ENCODE measurements around the gene VIP. TPM values are rescaled to one million over a fixed set of nuclear protein-coding genes. Genes with fewer than 3 reads are reported as not detected.
"Not testable (repeated sequence)": the region's sequence is repeated elsewhere in the genome, so short reads cannot be mapped to it uniquely, and the experiment has no call there.

The VIP gene
- 0.06 TPM in 1 of 2 replicates, not detected in the other for polyA plus RNA-seq (2011; rRNA removed)
- polyA minus RNA-seq (2011; rRNA and poly(A)+ RNA removed), result not detected in 2 replicates

GRCh38 chr6:152750694-152751093, at the start of gene VIP:
Gene VIP, plus strand, starts transcription at chr6:152750797. Its CDS starts 1,381 bp downstream, at chr6:152752178.
- POLR2A ChIA-PET, result no interaction called here
- no peak within 1 kb of the TSS for H3K4me3 ChIP-seq (ENCODE audit: low read depth, low read length)
- no peak for DNase-seq (ENCODE audit: low read depth)
- H3K36me3 ChIP-seq (ENCODE audit: control insufficient read depth, insufficient read depth, low read length), result no peaks in the 10 kb centered on the region
- no peaks in the 10 kb centered on the region for H3K27me3 ChIP-seq (ENCODE audit: control insufficient read depth, insufficient read depth, low read length)
- CTCF ChIA-PET, result interaction anchor here (0.7 kb wide), 1 partner anchor 19 kb away, joined by 3 read pairs; no protein-coding TSS in a partner anchor
- TF ChIP-seq CTCF (IDR thresholded peaks at IDR 0.05; ENCODE audit: insufficient read depth, low read depth, low read length), result no peak

- ChIA-PET CTCF (interaction anchor here (0.9 to 1.9 kb wide), 3 partner anchors 12 to 149 kb away, joined by 3 to 4 read pairs (median 4); no protein-coding TSS in a partner anchor), POLR2A (no interaction called here)
- H3K4me3 ChIP-seq (ENCODE audit: low read depth, low read length), result no peak overlapping the region
- no peaks in the 10 kb centered on the region for H3K36me3 ChIP-seq (ENCODE audit: control insufficient read depth, insufficient read depth, low read length)
- DNase-seq (ENCODE audit: low read depth), result no peak
- TF ChIP-seq CTCF (IDR thresholded peaks at IDR 0.05; ENCODE audit: insufficient read depth, low read depth, low read length), result no peak
- H3K27me3 ChIP-seq (ENCODE audit: control insufficient read depth, insufficient read depth, low read length), result no peaks in the 10 kb centered on the region
These were observed 49.3 kb upstream of the VIP start for GRCh38 chr6:152701081-152701862.

- H3K4me3 ChIP-seq (ENCODE audit: low read depth, low read length), result no peak overlapping the region
- no peak for TF ChIP-seq CTCF (IDR thresholded peaks at IDR 0.05; ENCODE audit: insufficient read depth, low read depth, low read length)
- ChIA-PET CTCF (interaction anchor here (0.9 to 1.9 kb wide), 3 partner anchors 12 to 150 kb away, joined by 3 to 4 read pairs (median 4); no protein-coding TSS in a partner anchor), POLR2A (no interaction called here)
- DNase-seq (ENCODE audit: low read depth), result no peak
- no peaks in the 10 kb centered on the region for H3K27me3 ChIP-seq (ENCODE audit: control insufficient read depth, insufficient read depth, low read length)
- H3K36me3 ChIP-seq (ENCODE audit: control insufficient read depth, insufficient read depth, low read length), result no peaks in the 10 kb centered on the region
These were observed 48.7 kb upstream of the VIP start for GRCh38 chr6:152701863-152702401.

GRCh38 chr6:152703750-152704149, 46.8 kb upstream of the VIP start:
- H3K27me3 ChIP-seq (ENCODE audit: control insufficient read depth, insufficient read depth, low read length); H3K4me3 ChIP-seq (ENCODE audit: low read depth, low read length); DNase-seq (ENCODE audit: low read depth); H3K36me3 ChIP-seq (ENCODE audit: control insufficient read depth, insufficient read depth, low read length); CTCF ChIA-PET; POLR2A ChIA-PET: not testable (repeated sequence)

GRCh38 chr6:152705327-152705726, 45.3 kb upstream of the VIP start:
- H3K27me3 ChIP-seq (ENCODE audit: control insufficient read depth, insufficient read depth, low read length), result no peaks in the 10 kb centered on the region
- H3K4me3 ChIP-seq (ENCODE audit: low read depth, low read length), result no peak overlapping the region
- no peak for TF ChIP-seq CTCF (IDR thresholded peaks at IDR 0.05; ENCODE audit: insufficient read depth, low read depth, low read length)
- ChIA-PET POLR2A (no interaction called here), CTCF (no interaction called here)
- DNase-seq (ENCODE audit: low read depth), result no peak
- H3K36me3 ChIP-seq (ENCODE audit: control insufficient read depth, insufficient read depth, low read length), result no peaks in the 10 kb centered on the region
